Esophagus muscularis mucosa (tissue), 3 donors: ENCODE results near the gene XYLT1.

Experiments used
- EP300 ChIP-seq: sonication (generic); formaldehyde crosslinking; IDR thresholded peaks from one replicate; pipeline ENCODE4 v1.6.1; 2017; ENCODE audit warnings: antibody characterized with exemption
- TF ChIP-seq, protein P1 (sequence below), 3 experiments: fragments of 200-600 bp in 2 of 3; fragments of 450-650 bp in 1 of 3; sonication (generic) in 2 of 3; IDR thresholded peaks; one replicate each; pipeline ENCODE4 v1.5.1; 2017 to 2019; ENCODE audit warnings: antibody characterized with exemption in 3 of 3, mild to moderate bottlenecking in 2 of 3, moderate library complexity in 1 of 3

DNA sequence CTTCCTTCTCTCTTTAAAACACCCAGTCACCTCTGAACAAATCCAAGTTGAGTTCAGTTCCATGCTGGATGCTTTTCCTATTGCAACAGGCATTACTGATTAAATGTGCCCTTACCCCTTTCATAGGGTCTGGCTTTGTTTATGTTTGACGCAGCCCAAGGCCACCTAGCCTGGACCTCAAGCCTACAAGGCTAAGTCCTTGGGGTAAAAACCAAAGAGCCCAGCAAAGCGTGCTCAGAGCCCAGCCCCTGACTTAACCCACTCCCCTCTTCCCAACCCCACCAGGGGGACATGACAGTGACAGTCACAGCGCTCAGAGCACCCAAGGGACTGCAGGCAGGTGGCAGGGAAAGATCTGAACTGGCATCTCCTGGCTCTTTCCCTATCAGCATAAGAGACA lies 200.6 kb downstream of the XYLT1 start:
- TF ChIP-seq, protein P1, sequence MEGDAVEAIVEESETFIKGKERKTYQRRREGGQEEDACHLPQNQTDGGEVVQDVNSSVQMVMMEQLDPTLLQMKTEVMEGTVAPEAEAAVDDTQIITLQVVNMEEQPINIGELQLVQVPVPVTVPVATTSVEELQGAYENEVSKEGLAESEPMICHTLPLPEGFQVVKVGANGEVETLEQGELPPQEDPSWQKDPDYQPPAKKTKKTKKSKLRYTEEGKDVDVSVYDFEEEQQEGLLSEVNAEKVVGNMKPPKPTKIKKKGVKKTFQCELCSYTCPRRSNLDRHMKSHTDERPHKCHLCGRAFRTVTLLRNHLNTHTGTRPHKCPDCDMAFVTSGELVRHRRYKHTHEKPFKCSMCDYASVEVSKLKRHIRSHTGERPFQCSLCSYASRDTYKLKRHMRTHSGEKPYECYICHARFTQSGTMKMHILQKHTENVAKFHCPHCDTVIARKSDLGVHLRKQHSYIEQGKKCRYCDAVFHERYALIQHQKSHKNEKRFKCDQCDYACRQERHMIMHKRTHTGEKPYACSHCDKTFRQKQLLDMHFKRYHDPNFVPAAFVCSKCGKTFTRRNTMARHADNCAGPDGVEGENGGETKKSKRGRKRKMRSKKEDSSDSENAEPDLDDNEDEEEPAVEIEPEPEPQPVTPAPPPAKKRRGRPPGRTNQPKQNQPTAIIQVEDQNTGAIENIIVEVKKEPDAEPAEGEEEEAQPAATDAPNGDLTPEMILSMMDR (IDR thresholded peaks at IDR 0.05) = no peak
- TF ChIP-seq EP300 = no peak
